IPS-NIHi7 (cell line): ENCODE data around the gene AJAP1.
"Not testable (repeated sequence)": the region's sequence is repeated elsewhere in the genome, so short reads cannot be mapped to it uniquely, and the experiment has no call there.

Experiments
- DNase-seq: peaks from one replicate; pipeline ENCODE4 v3.0.0; 2012; ENCODE audit warnings: mixed read lengths; ENCODE audit errors: extremely low spot score

Gene AJAP1

DNA sequence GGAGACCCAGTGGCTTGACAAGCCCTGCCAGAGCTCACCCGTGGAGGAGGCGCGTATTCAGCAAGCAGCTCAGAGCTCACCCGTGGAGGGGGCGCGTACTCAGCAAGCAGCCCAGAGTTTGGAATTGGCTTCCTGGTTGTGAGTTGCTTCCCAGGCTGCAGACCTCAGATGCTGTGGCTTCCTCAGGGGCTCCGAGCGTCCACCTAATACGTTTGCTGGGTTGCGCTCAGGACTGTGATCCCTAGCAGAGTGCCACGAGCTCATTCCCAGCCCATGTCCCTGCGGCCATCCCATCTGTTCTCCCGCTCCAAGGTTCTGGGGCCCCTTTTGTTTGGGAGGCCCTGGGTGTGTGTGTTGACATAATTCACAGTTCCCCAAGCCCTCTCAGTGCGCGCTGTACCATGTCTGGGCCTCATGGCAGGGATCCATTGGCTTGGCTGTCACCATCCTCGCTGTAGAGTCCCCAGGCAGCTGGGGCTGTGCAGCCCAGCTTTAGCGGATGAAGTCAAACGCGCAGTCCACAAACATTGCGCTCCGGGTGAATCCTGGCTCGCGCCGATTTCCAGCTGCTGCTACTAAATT lies 3.6 kb downstream of the AJAP1 start:
- no peak for DNase-seq

DNA sequence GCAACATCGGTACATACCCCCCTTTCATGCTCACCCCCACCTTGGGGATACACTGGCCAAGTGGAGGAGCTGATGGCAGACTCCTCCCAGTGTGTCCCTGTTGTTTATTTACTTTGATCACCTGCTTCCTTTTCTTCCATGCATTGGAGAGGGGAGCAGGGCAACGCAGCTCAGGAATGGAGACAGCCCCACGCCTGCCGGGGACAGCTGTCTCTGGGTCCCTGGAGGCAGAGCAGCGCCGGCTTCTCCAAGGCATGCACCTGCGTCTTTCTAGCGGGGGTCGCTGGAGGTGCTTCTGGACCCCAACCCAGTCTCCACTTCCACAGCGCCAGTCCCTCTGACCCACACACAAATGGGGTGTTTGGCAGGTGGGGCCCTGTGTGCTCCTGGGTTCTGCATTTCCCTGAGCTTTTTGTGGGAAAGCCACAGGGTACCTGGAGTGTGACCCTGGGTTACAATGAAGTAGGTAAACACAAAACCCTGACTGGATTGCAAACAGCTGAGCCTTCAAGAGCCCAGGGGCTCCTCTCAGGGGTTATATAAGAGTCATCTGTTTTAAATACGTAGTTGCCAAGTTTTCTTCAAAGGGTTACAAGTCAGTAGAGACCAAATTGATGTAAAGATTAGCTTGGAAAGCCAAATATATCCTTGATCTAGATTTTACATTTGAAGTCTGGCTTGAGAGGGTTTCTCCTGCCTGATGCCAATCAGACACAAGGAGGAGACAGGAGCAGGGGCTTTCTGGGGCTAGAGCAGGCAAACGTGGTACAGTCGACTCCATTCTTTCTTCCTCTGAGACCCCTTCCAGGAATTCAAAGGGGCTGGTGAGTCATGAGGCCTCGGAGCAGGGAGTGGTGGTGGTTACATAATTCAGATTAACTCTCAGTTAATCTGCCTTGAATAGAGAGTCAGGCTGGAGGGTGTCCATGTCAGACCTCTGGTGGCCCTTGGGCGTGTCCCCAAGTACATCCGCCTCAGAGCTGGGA lies 4.5 kb downstream of the AJAP1 start:
- DNase-seq: no peak

DNA sequence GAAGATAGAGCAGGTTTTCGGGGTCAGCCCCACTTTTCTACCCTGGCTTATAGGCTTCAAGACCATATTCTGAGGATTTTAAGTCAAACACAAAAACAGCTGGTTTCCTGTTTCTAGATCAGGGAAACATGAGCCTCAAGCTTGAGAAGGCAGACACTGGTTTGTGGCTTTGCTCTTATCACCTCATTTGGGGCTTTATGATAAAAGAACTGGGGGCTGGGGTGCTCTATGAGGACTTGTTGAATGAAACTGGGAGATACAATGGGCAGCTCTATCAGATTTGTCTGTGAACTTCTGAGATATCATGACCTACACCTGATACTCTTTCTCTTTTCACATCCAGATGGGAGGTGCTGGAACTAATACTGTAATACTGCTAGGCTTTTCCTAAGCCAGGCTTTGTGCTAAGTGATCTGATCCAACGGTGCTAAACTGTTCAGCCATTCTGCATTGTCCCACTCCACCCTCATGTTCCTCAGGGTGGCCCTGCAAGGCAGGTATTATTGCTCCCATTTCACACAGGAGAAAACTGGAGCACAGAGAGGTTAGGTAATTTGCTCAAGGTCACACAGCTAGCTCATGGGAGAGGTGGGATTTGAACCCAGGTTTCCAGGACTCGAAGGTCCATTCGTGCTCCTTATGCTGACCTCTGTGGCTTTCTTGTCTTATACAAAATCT lies 6.6 kb downstream of the AJAP1 start:
- no peak for DNase-seq

DNA sequence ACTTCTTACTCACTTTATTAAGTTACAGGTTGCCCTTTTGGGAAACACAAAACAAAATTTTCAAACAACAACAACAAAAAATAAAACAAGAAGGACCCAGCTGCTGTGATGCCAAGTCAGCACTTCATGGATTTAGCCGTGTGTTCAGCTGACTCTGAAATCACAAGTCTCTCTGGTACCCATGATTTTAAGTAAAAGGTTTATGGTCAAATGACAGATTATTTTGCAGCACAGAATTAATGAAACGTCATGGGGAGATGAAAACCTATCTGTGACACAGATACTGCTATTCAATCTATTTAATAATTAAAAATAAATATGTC lies 7.1 kb downstream of the AJAP1 start:
- no peak for DNase-seq

DNA sequence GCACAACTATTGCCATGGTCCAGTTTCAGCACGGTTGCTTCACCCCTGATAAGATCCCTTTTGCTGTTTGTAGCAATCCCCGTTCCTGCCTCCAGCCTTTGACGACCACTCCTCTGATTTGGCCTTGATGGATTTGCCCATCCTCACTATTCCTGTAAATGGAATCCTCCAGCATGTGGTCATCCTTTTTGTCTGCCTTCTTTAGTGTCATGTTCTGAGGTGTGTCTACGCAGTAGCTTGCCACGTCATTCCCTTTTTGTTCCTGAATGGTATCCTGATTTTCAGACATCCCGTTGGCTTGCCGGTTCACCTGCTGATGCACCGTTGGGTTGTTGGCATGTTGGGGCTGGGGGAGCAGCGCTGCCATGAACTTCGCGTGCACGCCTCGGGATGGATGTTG lies 7.8 kb downstream of the AJAP1 start:
- DNase-seq: no peak

DNA sequence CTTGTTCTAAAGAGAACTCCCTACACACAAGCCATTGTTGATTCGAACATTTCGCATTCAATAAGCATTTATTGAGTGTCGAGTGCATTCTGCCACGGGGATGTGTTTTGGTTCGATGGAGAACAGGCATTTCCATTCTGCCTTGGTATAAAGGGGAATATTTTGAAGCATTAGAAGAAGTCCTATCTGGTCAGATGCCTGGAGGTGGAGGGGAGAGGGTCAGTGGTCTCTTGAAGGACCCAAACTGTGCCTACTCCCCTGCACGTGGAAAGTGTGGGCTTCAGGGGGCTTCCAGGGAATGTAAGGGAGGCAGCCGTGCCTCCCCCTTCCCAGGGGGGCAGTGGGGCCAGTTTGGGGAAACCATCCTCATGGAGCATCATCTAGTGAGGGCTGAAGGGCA lies 8.3 kb downstream of the AJAP1 start:
- DNase-seq: no peak

DNA sequence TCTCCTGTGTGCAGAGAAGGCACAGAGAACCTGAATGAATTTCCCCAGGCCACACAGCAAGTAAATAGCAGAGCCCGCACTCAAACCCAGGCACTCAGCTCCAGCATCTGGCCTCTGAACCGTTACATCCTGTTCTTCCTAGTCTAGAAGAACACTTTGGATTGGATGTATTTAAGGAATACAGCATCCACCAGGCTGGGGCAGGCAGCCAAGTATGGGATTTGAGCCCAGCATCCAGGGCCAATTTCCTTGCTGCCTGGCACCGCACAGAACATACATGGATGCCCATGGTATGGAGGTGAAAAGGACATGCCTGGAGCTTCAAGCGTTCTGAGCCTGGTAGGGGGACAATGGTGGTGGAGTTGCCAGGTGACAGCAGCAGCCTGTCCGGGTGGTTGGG lies 9.7 kb downstream of the AJAP1 start:
- DNase-seq: no peak

DNA sequence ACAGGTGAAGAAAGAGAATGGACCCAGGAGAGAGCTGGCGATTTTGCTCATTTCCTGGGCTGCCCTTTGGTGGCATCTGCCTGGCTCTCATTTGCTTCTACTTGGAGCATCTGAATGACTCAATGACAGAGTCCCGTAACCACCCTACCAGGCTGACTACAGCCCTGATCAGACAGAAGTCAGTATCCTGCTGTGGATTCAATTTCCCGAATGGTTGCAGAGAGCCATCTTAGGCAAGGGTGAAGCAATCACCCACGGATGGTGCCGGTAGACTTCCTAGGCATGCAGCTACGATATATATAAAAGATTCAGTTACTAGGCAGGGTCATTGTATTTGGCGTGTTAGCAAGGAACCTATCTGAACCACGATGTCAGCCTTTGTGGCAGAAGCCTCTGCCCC lies 10.2 kb downstream of the AJAP1 start:
- DNase-seq: no peak

DNA sequence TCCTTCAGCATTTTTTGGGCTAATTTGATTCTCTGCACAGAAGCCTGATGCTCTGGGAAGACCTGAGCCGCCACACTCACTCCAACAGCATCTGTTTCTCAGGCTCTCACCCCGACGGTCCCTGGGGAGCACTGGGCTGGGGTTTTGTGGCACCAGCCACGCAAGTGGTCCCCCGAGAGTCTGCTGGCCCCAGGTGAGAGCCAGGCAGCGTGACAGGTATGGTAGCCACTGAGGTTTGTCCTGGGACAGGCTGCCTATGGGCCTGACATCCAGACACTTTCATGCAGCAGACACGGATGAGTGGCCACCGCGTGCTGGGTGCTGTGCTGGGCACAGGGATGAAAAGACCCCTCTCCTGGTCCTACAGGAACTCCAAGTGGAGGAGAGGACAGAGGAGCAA lies 11.0 kb downstream of the AJAP1 start:
- no peak for DNase-seq

DNA sequence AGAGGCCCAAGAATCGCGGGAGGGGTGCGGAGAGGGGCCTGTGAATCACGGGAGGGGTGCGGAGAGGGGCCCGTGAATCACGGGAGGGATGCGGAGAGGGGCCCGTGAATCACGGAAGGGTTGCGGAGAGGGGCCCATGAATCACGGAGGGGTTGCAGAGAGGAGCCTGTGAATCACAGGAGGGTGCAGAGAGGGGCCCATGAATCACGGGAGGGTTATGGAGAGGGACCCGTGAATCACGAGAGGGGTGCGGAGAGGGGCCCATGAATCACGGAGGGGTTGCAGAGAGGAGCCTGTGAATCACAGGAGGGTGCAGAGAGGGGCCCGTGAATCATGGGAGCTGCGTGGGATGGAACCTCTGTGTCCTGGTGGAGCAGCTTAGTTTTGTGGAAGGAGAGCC lies 12.3 kb downstream of the AJAP1 start:
- not testable (repeated sequence) for DNase-seq

DNA sequence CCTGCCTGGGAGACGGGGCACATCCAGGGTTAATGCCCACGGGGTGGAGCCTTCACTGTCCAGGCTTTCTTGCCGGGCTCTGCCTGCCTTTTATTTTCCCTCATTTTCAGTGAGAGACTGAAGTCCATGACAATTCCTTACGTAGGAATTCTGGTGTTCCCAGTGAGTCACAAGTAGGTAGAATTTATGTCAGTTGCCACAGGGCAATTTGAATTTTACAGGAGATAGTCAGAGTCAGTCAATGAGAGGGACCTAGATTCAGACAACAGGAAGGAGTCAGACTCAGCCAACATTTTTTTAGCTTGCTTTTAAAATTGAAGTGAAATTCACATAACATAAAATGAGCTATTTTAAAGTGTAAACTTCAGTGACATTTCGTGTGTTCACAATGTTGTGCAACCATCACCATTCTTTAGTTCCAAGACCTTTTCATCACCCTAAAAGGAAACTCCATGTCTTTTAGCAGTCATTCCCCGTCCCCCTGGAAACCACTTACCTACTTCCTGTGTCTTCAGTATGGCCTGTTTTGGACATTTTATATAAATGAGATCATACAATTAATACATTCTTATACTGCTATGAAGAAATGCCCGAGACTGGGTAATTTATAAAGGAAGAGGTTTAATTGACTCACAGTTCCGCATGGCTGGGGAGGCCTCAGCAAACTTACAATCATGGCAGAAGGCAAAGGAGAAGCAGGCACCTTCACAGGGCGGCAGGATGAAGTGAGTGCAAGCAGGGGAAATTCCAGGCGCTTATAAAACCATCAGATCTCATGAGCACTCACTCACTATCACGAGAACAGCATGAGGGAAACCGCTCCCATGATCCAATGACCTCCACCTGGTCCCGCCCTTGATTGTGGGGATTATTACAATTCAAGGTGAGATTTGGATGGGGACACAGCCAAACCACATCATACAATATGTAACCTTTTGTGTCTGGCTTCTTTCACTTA lies 14.6 kb downstream of the AJAP1 start:
- DNase-seq: no peak

DNA sequence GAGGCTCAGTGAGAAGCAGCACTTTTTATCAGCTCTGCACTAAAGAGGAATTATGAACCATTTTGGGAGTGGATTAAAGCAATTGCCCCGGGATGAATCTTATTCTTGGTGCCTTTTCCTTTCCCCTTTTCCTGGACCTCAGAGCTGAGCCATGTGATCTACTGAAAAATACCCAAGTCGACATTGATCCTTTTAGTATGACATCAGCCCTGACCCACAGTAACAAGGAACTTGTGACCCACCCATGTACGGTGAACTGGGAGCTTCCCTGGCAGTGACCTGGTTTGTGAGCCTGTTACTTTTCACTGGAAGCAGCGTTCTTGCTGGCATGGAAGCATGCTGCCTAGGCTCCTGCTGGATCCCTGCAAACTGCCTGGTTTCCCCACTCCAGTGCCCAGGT lies 15.9 kb downstream of the AJAP1 start:
- no peak for DNase-seq

DNA sequence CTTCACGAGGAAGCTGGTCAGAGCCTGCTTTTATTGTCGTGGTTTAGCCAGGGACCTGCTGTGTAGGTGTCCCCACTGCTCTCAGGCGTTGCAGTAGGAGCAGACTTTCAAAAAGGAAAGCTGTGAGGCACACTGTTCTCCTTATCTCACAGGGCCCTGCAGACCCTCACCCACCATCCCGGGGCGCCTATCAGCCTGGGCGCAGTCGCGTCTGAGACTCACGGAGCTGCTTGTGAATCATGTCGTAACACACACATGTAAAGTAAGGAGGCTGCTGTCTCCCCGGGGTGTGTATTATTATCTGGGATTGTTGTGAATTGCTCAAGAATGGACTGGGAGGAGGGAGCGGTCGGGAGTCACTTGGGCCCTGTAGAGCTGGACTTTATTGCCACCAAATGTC lies 17.4 kb downstream of the AJAP1 start:
- no peak for DNase-seq

DNA sequence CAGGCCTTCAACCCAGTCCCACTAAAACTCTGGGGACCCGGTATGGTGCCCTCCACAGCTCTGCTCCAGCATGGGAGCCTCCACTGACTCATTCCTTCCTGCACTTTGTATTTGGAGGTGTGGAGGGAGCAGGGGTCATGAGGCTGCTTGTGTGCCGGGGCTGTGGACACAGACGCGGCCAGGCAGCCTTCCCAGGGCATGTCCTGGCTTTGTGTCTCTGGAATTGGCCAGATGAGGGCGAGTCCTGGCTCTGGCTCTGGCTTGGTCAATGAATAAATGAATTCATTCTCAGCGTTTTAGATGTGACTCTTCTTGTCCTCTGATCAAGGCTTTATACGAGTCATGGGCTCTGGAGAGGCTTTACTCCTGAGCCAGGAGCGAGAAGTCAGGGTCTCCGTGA lies 19.1 kb downstream of the AJAP1 start:
- no peak for DNase-seq

DNA sequence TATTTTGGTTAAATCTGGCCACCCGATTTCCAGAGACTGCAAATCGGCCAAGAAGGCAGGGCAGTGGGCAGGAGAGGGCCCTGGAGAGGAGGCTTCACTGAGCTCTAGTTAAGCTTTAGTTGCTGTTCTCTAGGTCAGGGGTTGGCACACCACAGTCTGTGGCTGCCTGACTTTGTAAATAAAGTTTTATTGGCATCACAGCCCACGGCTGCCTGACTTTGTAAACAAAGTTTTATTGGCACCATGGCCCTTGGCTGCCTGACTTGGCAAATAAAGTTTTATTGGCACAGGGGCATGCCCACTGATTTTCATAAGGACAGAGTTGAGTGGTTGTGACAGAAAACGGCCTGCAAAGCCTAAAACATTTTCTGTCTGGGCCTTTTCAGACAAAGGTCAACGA lies 19.7 kb downstream of the AJAP1 start:
- DNase-seq: no peak

DNA sequence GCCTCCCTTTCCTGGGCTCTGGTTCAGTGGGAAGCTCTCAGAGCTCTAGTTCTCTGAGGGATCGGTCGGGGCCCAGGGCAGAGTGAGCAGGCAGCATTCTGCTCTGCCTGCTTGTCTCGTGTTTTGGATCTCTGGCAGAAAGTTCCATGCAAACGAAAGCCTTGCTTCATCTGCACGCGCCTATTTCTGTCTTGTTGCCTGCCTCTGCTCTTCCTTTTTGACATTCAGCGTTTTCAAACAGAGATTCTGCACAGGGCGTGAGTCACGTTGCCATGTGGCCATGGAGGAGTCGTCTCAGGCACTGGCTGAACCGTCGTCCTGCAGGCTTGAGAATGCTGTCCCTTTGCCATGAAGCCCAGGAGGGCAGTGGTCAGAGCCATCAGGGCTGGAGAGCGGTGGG lies 20.3 kb downstream of the AJAP1 start:
- no peak for DNase-seq

DNA sequence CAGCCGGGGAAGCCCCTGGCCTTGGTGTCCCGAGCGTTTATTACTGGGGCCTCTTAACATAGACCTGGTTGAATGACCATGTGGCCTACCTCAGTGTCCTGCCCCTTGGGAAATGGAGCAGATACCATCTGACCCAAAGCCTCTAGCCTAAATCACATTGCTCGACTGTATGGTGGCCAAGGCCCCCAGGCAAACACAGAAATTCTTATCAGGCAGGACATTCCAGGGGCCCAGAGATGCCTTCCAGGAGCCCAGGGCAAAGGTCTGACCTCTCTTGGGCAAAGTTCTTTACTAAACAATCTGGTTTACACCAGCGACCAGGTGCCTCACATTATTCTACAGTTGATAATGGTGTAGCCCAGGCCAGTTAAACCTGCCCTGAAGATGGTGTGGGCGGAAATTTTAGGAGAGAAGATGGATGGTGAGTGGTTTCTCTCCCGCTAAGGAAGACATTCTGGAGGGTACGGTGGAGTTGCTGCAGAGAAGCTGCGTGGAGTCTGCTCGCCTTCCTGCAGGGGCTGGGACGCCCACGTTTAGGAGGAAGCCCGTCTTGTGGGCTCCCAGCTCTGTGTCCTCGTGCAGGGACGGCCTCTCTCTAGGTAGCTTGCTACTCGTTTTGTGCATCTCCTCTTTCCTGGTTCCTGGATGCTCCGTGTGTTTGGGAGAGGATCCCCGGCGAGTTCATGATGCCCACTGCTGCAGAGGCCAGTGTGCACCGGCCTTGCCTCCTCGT lies 21.2 kb downstream of the AJAP1 start:
- no peak for DNase-seq

DNA sequence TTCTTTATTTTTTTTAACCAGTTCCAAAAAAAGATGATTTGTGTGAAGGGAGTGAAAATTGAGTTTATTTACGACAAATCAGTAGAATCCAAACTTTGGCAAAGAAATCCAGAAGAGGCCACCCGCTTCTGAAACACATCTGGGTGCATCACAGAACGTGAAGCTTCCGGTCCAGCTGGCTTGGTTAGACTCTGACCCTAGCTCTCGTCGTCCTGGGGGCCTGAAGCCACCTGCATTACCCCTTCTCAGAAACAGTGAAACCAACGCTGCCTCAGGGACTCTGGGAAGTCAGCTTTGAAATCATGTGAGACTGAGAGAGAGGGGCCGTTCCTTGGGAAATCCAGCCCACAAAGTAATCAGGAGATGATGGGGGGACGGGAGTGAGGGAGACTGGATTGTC lies 21.8 kb downstream of the AJAP1 start:
- DNase-seq: no peak

DNA sequence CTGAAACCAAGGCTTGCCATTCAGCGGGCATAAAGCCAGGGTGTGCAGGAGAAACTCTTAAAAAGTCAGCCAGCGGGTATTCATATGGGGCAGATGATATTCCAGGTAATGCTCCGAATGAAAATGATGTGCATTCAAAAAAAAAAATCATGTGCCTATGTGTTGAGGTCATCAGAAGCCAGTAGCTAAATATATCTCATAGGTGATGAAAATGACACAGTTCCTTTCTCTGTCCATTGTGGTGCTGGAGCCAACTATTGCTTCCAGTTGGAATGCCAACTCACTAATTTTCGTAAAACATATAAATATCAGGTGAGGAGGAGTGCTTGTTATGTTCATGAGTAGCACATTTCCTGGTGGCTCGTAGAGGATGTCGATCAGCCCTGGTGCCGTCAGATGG lies 23.2 kb downstream of the AJAP1 start:
- no peak for DNase-seq

DNA sequence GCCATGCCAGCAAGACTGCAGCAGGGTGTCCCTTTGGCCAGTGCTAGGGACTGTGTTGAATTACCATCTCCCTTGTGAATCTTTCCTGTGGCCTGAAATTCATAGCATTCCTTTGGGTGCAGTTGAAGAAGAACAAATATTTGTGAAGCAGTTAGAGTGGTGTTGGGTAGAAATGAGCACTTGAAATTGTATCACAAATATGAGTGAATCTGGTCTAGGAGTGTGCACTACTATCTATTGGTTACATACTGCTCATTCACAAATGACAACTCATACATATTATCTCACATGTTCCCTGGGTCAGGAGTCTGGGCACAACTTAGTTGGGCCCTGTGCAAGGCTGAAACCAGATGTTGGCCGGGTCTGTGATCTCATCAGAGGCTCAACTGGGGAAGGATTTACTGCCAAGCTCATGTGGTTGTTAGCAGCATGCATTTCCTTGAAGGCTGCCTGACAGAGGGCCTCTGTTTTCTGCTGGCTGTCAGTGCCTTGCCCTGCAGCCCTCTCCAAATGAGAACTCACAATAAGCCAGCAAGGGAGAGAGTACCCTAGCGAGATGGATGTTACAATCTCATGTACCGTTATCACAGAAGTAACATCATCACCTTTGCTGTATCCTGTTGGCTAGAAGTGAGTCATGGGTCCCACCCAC lies 23.8 kb downstream of the AJAP1 start:
- no peak for DNase-seq

DNA sequence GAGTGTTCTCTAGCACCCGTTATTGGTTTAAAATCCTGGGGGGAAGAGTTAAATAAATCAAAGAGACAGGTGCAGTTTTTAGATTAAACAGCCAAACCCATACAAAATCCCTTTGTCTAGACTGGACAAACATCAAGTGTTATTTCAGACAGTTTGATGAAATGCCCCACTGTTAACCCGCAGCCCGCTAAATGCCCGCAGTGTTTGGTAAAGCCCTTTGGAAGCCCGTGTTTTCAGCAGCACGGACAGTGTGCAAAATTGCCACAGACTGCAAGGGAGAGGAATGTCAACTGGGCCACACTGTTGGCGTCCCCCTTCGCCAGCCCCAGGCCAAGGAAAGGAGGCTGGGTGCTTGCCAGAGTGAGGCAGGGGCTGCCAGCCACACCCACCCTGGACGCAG lies 26.6 kb downstream of the AJAP1 start:
- no peak for DNase-seq
